K562 (cell line): Measurements from ENCODE around the gene CDH3. TPM values are rescaled to one million over a fixed set of nuclear protein-coding genes. Genes with fewer than 3 reads are reported as not detected.

Source experiments
- ATAC-seq: fragments of 200-7000 bp; cut with Tn5 transposase; 3 replicates; pipeline ENCODE4 v1.9.1; 2020; ENCODE audit warnings: moderate library complexity
- BruUV-seq: library from RNA; stranded (reverse); fragments of 400-500 nt; replicated peaks from 2 replicates; lab custom pipeline; 2021; lab: Mats Ljungman, UMichigan
- CTCF ChIA-PET: fragments of 300-600 bp; formaldehyde crosslinking; extraction: SDS; loops from one replicate; lab custom pipeline; 2021; ENCODE audit warnings: low intra/inter-chr PET ratio; lab: Yijun Ruan, JAX
- POLR2A ChIA-PET: fragments of 300-600, 350-650 bp; sonication (Branson Sonifier 250); formaldehyde crosslinking; extraction: SDS; loops from one replicate; lab custom pipeline; 2021; ENCODE audit warnings: antibody characterized with exemption, inconsistent platforms; lab: Yijun Ruan, JAX
- DNase-seq, 4 experiments: peaks; one replicate each; pipeline versions ENCODE4 v3.0.0 to v3.0.0-alpha.2; 2011 to 2018; ENCODE audit warnings: low spot score in 3 of 4, mixed read lengths in 3 of 4; ENCODE audit errors: extremely low read depth in 1 of 4
- FAIRE-seq: peaks from 2 replicates; lab custom pipeline; 2011; peaks lifted over from hg19 to GRCh38; lab: Jason Lieb, UNC
- H2AFZ ChIP-seq: 2 replicates; pipeline ENCODE4 v1.6.0; 2011; ENCODE audit warnings: low read depth, low read length, control low read depth, inconsistent platforms
- H3K27ac ChIP-seq: fragments of 200-600 bp; 3 replicates; pipeline ENCODE4 v1.8.0; 2011; ENCODE audit warnings: low read depth, mild to moderate bottlenecking, control low read depth, inconsistent platforms, low read length, moderate library complexity, mixed read lengths; ENCODE audit errors: extremely low read depth
- H3K27me3 ChIP-seq, 2 experiments: fragments of 300-600 bp in 1 of 2; 2 replicates in 1 of 2; 3 replicates in 1 of 2; pipeline versions ENCODE4 v1.6.0 to v1.8.0; 2011; ENCODE audit warnings: inconsistent platforms in 2 of 2, low read length in 2 of 2, mild to moderate bottlenecking in 1 of 2, mixed read lengths in 1 of 2, moderate library complexity in 1 of 2; ENCODE audit not compliant: control insufficient read depth in 2 of 2, insufficient read depth in 2 of 2
- H3K36me3 ChIP-seq: fragments of 300-600 bp; 3 replicates; pipeline ENCODE4 v1.8.0; 2011; ENCODE audit warnings: mild to moderate bottlenecking, low read length, inconsistent platforms; ENCODE audit not compliant: control insufficient read depth, insufficient read depth
- H3K4me1 ChIP-seq, 2 experiments: fragments of 200-600 bp in 1 of 2; replicated peaks in 1 of 2; 2 replicates in 1 of 2; 3 replicates in 1 of 2; pipeline versions ENCODE4 v1.5.1 to v1.8.0; 2011; ENCODE audit warnings: inconsistent platforms in 2 of 2, low read length in 2 of 2, mild to moderate bottlenecking in 1 of 2, mixed read lengths in 1 of 2, moderate library complexity in 1 of 2; ENCODE audit not compliant: control insufficient read depth in 2 of 2, insufficient read depth in 2 of 2
- H3K4me2 ChIP-seq: 2 replicates; pipeline ENCODE4 v1.6.1; 2011; ENCODE audit warnings: low read length, control low read depth, inconsistent platforms, mixed read lengths; ENCODE audit not compliant: insufficient read depth
- H3K4me3 ChIP-seq: fragments of 200-600 bp; sonication (generic), shearing (Covaris generic); 2 replicates; pipeline ENCODE4 v1.5.1; 2016; ENCODE audit warnings: control low read depth, inconsistent platforms
- H3K79me2 ChIP-seq: fragments of 200-600 bp; 3 replicates; pipeline ENCODE4 v1.8.0; 2011; ENCODE audit warnings: low read length, inconsistent platforms; ENCODE audit not compliant: control insufficient read depth, insufficient read depth
- H3K9ac ChIP-seq, 2 experiments: 2 replicates each; pipeline versions ENCODE4 v1.6.0 to v1.6.1; 2011; ENCODE audit warnings: low read depth in 2 of 2, low read length in 2 of 2, control low read depth in 1 of 2, inconsistent platforms in 1 of 2, mild to moderate bottlenecking in 1 of 2, mixed read lengths in 1 of 2; ENCODE audit not compliant: insufficient read depth in 1 of 2
- H3K9me1 ChIP-seq: one replicate; pipeline ENCODE4 v1.6.0; 2011; ENCODE audit warnings: inconsistent platforms, mild to moderate bottlenecking, low read length, moderate library complexity; ENCODE audit not compliant: control insufficient read depth, insufficient read depth
- H3K9me3 ChIP-seq: replicated peaks from 2 replicates; pipeline ENCODE4 v1.5.1; 2011; ENCODE audit warnings: low read depth, low read length, inconsistent platforms; ENCODE audit not compliant: control insufficient read depth, insufficient read depth
- H4K20me1 ChIP-seq: replicated peaks from 2 replicates; pipeline ENCODE4 v1.6.1; 2011; ENCODE audit warnings: low read length, inconsistent platforms, mixed read lengths; ENCODE audit not compliant: control insufficient read depth, insufficient read depth
- WGBS: fragments of 100-300 bp; shearing (Covaris generic); methylation state at CpG from one replicate; pipeline ENCODE4 v1.1.6; 2016; ENCODE audit warnings: low coverage, mixed read lengths; ENCODE audit not compliant: insufficient coverage; ENCODE audit errors: missing lambda C conversion rate; 5-methylcytosine and 5-hydroxymethylcytosine counted together
- in situ Hi-C: fragments of 300-500 bp; cut with MboI; formaldehyde crosslinking; loops from 4 replicates; pipeline ENCODE4 v1.15.0; 2018; ENCODE audit warnings: inconsistent platforms, mixed read lengths
- intact Hi-C: fragments of 100-400 bp; cut with micrococcal nuclease; formaldehyde crosslinking; loops from 2 replicates; pipeline ENCODE4 v1.14.2; 2022
- polyA plus RNA-seq, 8 experiments: library from polyadenylated mRNA; depleted of rRNA in 4 of 8; stranded (reverse) in 5 of 8; unstranded in 3 of 8; fragments of >200 nt; fragmentation: Nextera tagmentation in 2 of 8; fragmentation: Illumina TruSeq in 1 of 8; extraction: Ambion mirVana in 2 of 8; extraction: Trizol in 1 of 8; gene quantifications; 2 replicates each; pipeline versions ENCODE4 v1.2.1 to v1.2.3, GENCODE V29; 2011 to 2014; ENCODE audit warnings: inconsistent platforms in 1 of 8, missing spikeins in 1 of 8
- total RNA-seq, 7 experiments: library from RNA; depleted of rRNA in 6 of 7; stranded (reverse); fragments of >200 nt in 6 of 7; fragmentation: Illumina TruSeq in 2 of 7; extraction: Trizol in 2 of 7; gene quantifications; 2 replicates each; pipeline versions ENCODE4 v1.2.1 to v1.2.3, GENCODE V29; 2011 to 2021; ENCODE audit warnings: low replicate concordance in 1 of 7
- TF ChIP-seq, protein P1 (sequence below): fragments of 200-800 bp; sonication (Bioruptor generic); IDR thresholded peaks from 2 replicates; pipeline ENCODE4 v1.6.1; 2017; ENCODE audit warnings: missing genetic modification characterization, missing compliant biosample characterization
- TF ChIP-seq, protein P2 (sequence below): fragments of 450-650 bp; IDR thresholded peaks from 2 replicates; pipeline ENCODE4 v1.7.0; 2016; ENCODE audit warnings: borderline replicate concordance

Gene CDH3
- total and polyA plus RNA-seq, 9 of the 15 experiments (the other 6 are each of a cell fraction or from before 2014, with no cell fraction given), result 0.06 to 0.09 TPM; not detected in 7

DNA sequence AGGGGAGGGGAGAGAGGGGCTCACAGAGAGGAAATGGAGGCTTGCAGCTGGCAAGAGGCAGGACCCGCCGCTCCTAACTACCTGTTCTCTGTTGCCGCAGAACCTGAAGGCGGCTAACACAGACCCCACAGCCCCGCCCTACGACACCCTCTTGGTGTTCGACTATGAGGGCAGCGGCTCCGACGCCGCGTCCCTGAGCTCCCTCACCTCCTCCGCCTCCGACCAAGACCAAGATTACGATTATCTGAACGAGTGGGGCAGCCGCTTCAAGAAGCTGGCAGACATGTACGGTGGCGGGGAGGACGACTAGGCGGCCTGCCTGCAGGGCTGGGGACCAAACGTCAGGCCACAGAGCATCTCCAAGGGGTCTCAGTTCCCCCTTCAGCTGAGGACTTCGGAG, 53.0 kb downstream of the CDH3 start:
- intact Hi-C loops (no loop called here), in situ Hi-C loops (no loop called here)
- H3K9me3 ChIP-seq, result no peaks in the 10 kb centered on the region
- H3K9ac ChIP-seq, result peak overlapping the region in 1 of 2 experiments; percentile 68; a peak in 1 of 4 replicates
- DNase-seq, result peak in 1 of 4 experiments; percentile 25
- H3K36me3 ChIP-seq, result no peaks in the 10 kb centered on the region
- POLR2A ChIA-PET, result interaction anchor here (0.6 to 0.7 kb wide), 3 partner anchors 12 to 163 kb away, joined by 3 to 5 read pairs (median 3); no protein-coding TSS in a partner anchor
- peaks cover 46 to 73% of the 10 kb centered on the region in 2 experiments for H3K27me3 ChIP-seq
- 4% methylated on average over 23 of the region's 23 CpGs for WGBS
- H4K20me1 ChIP-seq, result no peaks in the 10 kb centered on the region; the same call in 1 of the 2 replicates
- H3K4me2 ChIP-seq, result no peak overlapping the region
- ATAC-seq, result peak; percentile 68
- TF ChIP-seq, protein P1, sequence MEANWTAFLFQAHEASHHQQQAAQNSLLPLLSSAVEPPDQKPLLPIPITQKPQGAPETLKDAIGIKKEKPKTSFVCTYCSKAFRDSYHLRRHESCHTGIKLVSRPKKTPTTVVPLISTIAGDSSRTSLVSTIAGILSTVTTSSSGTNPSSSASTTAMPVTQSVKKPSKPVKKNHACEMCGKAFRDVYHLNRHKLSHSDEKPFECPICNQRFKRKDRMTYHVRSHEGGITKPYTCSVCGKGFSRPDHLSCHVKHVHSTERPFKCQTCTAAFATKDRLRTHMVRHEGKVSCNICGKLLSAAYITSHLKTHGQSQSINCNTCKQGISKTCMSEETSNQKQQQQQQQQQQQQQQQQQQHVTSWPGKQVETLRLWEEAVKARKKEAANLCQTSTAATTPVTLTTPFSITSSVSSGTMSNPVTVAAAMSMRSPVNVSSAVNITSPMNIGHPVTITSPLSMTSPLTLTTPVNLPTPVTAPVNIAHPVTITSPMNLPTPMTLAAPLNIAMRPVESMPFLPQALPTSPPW, result peak; percentile 22; the same call in 1 of the 2 replicates
- TF ChIP-seq, protein P2, sequence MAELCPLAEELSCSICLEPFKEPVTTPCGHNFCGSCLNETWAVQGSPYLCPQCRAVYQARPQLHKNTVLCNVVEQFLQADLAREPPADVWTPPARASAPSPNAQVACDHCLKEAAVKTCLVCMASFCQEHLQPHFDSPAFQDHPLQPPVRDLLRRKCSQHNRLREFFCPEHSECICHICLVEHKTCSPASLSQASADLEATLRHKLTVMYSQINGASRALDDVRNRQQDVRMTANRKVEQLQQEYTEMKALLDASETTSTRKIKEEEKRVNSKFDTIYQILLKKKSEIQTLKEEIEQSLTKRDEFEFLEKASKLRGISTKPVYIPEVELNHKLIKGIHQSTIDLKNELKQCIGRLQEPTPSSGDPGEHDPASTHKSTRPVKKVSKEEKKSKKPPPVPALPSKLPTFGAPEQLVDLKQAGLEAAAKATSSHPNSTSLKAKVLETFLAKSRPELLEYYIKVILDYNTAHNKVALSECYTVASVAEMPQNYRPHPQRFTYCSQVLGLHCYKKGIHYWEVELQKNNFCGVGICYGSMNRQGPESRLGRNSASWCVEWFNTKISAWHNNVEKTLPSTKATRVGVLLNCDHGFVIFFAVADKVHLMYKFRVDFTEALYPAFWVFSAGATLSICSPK, result no peak
- CTCF ChIA-PET, result no interaction called here
- peaks cover 5 to 6% of the 10 kb centered on the region in 2 experiments; a peak in 2 of 5 replicates for H3K4me1 ChIP-seq
- no TSS peak for BruUV-seq
- H3K27ac ChIP-seq, result no peak overlapping the region
- H3K4me3 ChIP-seq, result no peak overlapping the region
- no peaks in the 10 kb centered on the region for H3K79me2 ChIP-seq
- H2AFZ ChIP-seq, result no peak overlapping the region
- FAIRE-seq, result no peak
- no peaks in the 10 kb centered on the region for H3K9me1 ChIP-seq
